Measurements from ENCODE around the gene UBE3A.
"Not testable (repeated sequence)": the region's sequence is repeated elsewhere in the genome, so short reads cannot be mapped to it uniquely, and the experiment has no call there.

UBE3A gene

GRCh38 chr15:25438601-25439368 is at the start of gene UBE3A:
Gene UBE3A (minus strand): TSS chr15:25439024. CDS start chr15:25409107, 29,917 bp downstream.
- peak; percentile 94 for DNase-seq

GRCh38 chr15:25487226-25487884 is 48.5 kb upstream of the UBE3A start:
- DNase-seq: no peak

GRCh38 chr15:25486051-25486450 is 47.2 kb upstream of the UBE3A start:
- no peak for DNase-seq

- DNase-seq: peak; percentile 16
Measured at GRCh38 chr15:25481208-25481859, 42.5 kb upstream of the UBE3A start.

GRCh38 chr15:25478313-25478712 is 39.5 kb upstream of the UBE3A start:
- DNase-seq: no peak

- DNase-seq: no peak
Measured at GRCh38 chr15:25477816-25478215, 39.0 kb upstream of the UBE3A start.

GRCh38 chr15:25474251-25474650 is 35.4 kb upstream of the UBE3A start:
- DNase-seq: no peak

- DNase-seq: no peak
Measured at GRCh38 chr15:25470230-25470629, 31.4 kb upstream of the UBE3A start.

- DNase-seq: no peak
Measured at GRCh38 chr15:25469377-25469776, 30.6 kb upstream of the UBE3A start.

GRCh38 chr15:25468611-25469010 is 29.8 kb upstream of the UBE3A start:
- DNase-seq: no peak

GRCh38 chr15:25465835-25466234 is 27.0 kb upstream of the UBE3A start:
- DNase-seq: no peak

- no peak for DNase-seq
Measured at GRCh38 chr15:25464784-25465183, 26.0 kb upstream of the UBE3A start.

GRCh38 chr15:25464383-25464782 is 25.6 kb upstream of the UBE3A start:
- DNase-seq: no peak

GRCh38 chr15:25456196-25456595 is 17.4 kb upstream of the UBE3A start:
- no peak for DNase-seq

- DNase-seq: no peak
Measured at GRCh38 chr15:25455226-25455625, 16.4 kb upstream of the UBE3A start.

- no peak for DNase-seq
Measured at GRCh38 chr15:25454771-25455170, 15.9 kb upstream of the UBE3A start.

- DNase-seq: not testable (repeated sequence)
Measured at GRCh38 chr15:25453246-25453645, 14.4 kb upstream of the UBE3A start.

- DNase-seq: no peak
Measured at GRCh38 chr15:25451501-25451900, 12.7 kb upstream of the UBE3A start.

GRCh38 chr15:25450163-25450562 is 11.3 kb upstream of the UBE3A start:
- no peak for DNase-seq

GRCh38 chr15:25446076-25446475 is 7.3 kb upstream of the UBE3A start:
- no peak for DNase-seq

- DNase-seq: no peak
Measured at GRCh38 chr15:25445412-25445811, 6.6 kb upstream of the UBE3A start.

- DNase-seq: no peak
Measured at GRCh38 chr15:25441111-25441510, 2.3 kb upstream of the UBE3A start.

GRCh38 chr15:25439369-25439836 is 579 bp upstream of the UBE3A start:
- no peak for DNase-seq
